ENCODE measurements around the gene LRRC73. TPM values are rescaled to one million over a fixed set of nuclear protein-coding genes. Genes with fewer than 3 reads are reported as not detected.

Gene LRRC73
- total and polyA plus RNA-seq, 9 of the 15 experiments (the other 6 are each of a cell fraction or from before 2014, with no cell fraction given) = 0.07 to 0.55 (median 0.16) TPM; not detected in 3

GRCh38 chr6:43516697-43517504, 6.8 kb upstream of the LRRC73 start, which contains the start of the genes POLR1C and YIPF3 (continued):
- TF ChIP-seq HDAC3 (IDR thresholded peaks at IDR 0.05; ENCODE audit: borderline replicate concordance, partially characterized antibody) (peak; percentile 36), ZNF140 (CRISPR knock-in tag; IDR thresholded peaks at IDR 0.05) (no peak), NONO (IDR thresholded peaks at IDR 0.05; ENCODE audit: low read depth in 2 of 2, low read length in 1 of 2) (0 out of 4 replicates have a peak, but pooled peaks of 1 of the 2 experiments have one; percentile 38), KDM2B (CRISPR knock-in tag; IDR thresholded peaks at IDR 0.05) (peak; percentile 58; the same call in 1 of the 2 replicates), FOXJ2 (tag; IDR thresholded peaks at IDR 0.05) (peak; percentile 92), PRMT5 (CRISPR knock-in tag; IDR thresholded peaks at IDR 0.05) (no peak), HBP1 (CRISPR knock-in tag; IDR thresholded peaks at IDR 0.05) (no peak), CGGBP1 (CRISPR knock-in tag; IDR thresholded peaks at IDR 0.05) (no peak), ZNF347 (CRISPR knock-in tag; IDR thresholded peaks at IDR 0.05; ENCODE audit: low read depth) (no peak)
- TF ChIP-seq, protein P1, sequence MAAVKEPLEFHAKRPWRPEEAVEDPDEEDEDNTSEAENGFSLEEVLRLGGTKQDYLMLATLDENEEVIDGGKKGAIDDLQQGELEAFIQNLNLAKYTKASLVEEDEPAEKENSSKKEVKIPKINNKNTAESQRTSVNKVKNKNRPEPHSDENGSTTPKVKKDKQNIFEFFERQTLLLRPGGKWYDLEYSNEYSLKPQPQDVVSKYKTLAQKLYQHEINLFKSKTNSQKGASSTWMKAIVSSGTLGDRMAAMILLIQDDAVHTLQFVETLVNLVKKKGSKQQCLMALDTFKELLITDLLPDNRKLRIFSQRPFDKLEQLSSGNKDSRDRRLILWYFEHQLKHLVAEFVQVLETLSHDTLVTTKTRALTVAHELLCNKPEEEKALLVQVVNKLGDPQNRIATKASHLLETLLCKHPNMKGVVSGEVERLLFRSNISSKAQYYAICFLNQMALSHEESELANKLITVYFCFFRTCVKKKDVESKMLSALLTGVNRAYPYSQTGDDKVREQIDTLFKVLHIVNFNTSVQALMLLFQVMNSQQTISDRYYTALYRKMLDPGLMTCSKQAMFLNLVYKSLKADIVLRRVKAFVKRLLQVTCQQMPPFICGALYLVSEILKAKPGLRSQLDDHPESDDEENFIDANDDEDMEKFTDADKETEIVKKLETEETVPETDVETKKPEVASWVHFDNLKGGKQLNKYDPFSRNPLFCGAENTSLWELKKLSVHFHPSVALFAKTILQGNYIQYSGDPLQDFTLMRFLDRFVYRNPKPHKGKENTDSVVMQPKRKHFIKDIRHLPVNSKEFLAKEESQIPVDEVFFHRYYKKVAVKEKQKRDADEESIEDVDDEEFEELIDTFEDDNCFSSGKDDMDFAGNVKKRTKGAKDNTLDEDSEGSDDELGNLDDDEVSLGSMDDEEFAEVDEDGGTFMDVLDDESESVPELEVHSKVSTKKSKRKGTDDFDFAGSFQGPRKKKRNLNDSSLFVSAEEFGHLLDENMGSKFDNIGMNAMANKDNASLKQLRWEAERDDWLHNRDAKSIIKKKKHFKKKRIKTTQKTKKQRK (IDR thresholded peaks at IDR 0.05; ENCODE audit: borderline replicate concordance, low read depth, low read length) = no peak
- TF ChIP-seq, protein P2, sequence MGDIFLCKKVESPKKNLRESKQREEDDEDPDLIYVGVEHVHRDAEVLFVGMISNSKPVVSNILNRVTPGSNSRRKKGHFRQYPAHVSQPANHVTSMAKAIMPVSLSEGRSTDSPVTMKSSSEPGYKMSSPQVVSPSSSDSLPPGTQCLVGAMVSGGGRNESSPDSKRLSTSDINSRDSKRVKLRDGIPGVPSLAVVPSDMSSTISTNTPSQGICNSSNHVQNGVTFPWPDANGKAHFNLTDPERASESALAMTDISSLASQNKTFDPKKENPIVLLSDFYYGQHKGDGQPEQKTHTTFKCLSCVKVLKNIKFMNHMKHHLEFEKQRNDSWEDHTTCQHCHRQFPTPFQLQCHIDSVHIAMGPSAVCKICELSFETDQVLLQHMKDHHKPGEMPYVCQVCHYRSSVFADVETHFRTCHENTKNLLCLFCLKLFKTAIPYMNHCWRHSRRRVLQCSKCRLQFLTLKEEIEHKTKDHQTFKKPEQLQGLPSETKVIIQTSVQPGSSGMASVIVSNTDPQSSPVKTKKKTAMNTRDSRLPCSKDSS (IDR thresholded peaks at IDR 0.05; ENCODE audit: low read depth, partially characterized antibody) = no peak

All from K562 (cell line).